Astrocyte (in vitro differentiated cells and primary cell): ENCODE data around the gene C1orf52.

ENCODE experiments used
- CTCF ChIP-seq: IDR thresholded peaks from 2 replicates; pipeline ENCODE4 v1.5.1; 2011; ENCODE audit warnings: low read depth, mild to moderate bottlenecking, inconsistent platforms, low read length, moderate library complexity; ENCODE audit not compliant: insufficient read depth
- EZH2 ChIP-seq: IDR thresholded peaks from 2 replicates; pipeline ENCODE4 v1.6.1; 2012; ENCODE audit warnings: mild to moderate bottlenecking, low read length, inconsistent platforms; ENCODE audit not compliant: insufficient read depth

GRCh38 chr1:85289207-85289847 lies 29.9 kb upstream of the C1orf52 start:
- no peak for TF ChIP-seq CTCF
- TF ChIP-seq EZH2, result no peak
